Measurements from ENCODE around the gene PHACTR1.
"Not testable (repeated sequence)": the region's sequence is repeated elsewhere in the genome, so short reads cannot be mapped to it uniquely, and the experiment has no call there.

PHACTR1 gene

DNA sequence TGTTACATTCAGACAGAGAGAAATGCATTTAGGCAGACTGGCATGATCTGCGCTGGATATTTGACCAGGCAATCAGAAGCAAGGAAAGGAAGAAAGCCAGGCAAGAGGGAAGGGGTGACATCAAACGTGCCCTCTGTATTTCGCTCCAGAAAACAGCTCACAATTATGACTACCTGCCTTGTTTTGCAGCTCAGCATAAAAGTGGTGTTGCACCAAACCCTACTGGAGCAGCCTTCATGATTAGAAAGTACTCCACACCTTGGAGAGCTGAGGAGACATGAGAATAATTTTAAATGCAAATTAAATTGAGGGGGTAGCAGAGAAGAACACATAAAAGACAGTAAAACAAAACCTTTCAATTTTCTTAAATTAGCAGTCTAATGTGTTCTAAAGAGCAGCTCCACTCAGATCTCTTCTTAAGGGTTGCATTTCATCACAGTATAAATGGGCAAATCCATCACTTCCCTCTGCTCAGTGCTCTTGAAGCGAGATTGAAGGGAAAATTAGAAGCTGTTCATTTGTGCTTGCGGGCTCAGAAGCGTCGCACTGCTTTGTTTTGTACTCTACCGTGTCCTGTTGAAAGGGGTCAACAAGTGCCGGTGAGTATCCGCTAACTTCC is at the start of gene PHACTR1:
PHACTR1 (plus strand) TSS at position 470 of the 619 bp plus-strand sequence.
- no peak for DNase-seq

DNA sequence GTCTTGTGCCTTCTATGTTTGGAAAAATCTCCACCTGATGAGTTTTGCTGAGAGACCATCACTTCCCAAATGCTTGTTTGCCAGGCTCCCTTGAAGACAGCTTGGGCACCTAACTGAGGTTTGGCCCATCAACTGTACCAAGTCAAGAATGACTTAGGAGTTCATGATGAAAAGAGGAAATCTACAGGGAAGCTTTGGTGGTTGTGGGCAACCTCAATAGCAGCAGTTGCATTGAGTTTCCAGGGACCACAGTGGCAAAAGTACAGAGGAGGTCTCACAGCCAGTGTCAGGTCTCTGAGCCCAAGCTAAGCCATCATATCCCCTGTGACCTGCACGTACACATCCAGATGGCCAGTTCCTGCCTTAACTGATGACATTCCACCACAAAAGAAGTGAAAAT is 49.7 kb upstream of the PHACTR1 start:
- no peak for DNase-seq

DNA sequence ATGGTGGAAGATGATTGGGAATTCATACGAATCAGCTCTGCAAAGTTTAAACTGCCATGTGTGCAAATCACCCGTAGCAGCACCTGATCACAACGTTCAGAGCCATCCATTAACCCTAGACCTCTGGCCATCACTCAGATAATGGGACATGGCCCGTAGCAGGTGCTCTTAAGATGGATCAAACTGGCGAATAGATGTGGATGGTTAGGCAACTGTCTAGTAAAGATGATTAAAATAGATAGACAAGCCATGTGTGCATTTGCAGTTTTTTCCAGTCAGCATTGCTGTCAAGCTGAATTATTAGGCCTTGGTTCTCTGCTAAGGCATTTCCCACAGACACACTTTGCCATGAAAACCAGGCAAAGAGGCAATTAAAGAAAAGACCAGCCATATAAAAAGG is 40.6 kb upstream of the PHACTR1 start:
- DNase-seq, result no peak

DNA sequence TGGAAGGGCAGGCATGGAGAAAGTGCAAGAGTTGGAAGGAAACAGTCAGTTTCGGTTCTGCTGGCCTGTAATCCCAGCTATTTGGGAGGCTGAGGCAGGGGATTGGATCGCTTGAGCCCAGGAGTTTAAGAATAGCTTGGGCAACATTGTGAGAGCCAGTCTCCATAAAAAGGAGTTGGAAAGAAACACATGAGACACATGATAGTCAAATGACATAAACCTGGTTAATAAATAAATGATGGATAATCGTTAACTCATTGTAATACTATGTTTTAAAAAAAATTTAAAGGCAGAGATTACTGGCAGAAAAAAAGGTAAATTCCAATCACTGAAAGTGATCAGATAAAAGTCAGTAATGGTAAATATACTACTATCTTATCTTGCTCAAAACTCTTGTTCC is 37.2 kb upstream of the PHACTR1 start:
- no peak for DNase-seq

DNA sequence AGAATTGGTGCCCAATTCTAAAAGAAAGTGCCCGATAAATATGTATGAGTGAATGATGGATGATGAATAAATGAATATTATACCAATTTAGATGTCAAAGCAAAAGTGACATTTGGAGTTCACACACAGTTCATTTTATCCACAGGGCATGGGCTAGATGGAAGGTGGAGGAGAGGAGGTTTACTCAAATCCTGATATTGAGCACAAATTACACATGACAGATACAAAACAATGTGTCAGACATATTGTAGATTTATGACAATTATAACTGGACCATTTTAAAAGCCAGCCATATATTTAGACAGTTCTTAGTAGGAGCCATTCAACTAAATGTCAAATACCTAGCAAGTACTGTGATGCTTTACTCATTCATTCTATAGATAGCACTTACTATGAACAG is 23.4 kb upstream of the PHACTR1 start:
- no peak for DNase-seq

DNA sequence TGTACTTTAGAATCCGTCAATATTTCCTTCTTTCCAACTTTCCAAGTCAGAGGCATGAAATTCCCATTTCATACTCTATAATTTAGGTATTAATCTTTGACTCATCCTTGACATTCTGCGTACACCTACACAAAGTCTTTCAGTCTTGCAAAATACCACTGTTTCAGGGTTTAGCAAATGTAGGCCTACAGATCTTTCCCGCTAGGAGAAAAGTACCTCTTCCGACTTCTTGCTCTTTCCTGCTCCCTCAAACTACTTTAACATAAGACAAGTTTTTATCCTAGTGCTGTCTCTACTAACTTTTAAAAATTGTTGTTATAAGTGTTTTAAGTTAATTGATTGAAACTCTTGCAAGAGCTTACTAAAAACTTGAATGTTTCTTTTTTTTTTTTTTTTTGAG is 18.3 kb upstream of the PHACTR1 start:
- DNase-seq, result no peak

DNA sequence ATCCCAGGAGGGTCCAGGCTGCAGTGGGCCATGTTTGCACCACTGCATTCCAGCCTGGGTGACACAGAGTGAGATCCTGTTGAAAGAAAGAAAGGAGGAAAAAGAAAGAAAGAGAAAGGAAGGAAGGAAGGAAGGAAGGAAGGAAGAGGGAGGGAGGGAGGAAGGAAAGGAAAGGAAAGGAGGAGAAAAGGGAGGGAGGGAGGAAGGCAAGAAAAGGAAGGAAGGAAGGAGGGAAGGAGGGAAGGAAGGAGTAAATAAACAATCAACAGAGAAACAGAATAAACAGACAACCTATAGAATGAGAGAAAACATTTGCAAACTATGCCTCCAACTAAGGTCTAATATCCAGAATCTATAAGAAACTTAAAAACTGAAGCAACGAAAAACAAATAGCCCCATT is 11.6 kb upstream of the PHACTR1 start:
- no peak for DNase-seq

DNA sequence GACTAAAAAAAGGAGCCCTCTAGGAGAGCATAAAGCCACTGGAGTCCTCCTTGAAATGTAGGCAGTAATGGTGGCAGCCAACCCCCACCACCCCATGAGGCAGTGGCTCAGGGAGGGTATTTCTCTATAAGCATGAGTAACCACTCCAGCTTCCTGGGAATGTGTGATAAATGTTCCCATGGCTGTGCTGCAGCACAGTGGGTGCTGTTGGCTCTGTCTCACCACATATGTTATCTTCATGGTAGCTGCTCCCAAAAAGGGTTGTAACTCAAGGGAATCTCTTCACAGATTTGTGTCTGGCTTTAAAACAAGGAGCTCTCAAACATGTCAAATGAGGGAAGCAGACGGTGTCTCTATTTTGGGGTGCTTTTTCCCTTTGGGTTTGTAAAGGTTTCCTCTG is 7.5 kb upstream of the PHACTR1 start:
- DNase-seq, result no peak

DNA sequence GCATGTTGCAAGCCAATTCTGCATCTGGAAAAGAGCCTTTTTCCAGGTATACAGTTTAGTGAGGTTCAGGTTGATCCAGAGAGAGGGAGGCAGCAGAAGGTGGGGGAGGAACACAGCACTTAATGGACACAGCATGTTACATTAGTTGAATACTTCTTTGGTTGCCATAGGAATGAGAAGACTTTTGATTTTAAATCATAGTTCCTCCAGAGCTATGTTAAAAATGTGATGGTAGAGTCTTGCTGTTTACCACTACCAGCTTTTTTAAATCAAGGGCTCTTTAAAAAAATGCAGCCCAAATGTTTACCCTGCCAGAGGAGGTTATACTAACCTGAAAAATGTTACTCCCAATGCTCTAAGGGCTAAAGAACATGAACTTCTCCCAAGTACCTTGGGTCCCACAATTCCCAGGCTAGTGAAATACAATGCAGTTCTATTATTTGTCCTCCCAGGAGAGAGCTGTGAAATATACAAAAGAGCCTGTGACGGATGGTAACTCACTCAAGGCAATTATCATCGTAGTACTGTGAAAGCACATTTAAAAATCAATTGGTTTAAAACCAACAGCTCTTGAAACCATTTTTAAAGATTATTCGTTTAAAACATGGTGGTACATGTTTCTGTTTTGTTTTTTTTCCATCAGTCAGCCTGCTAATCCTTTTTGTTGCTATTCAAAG is 6.9 kb upstream of the PHACTR1 start:
- no peak for DNase-seq

DNA sequence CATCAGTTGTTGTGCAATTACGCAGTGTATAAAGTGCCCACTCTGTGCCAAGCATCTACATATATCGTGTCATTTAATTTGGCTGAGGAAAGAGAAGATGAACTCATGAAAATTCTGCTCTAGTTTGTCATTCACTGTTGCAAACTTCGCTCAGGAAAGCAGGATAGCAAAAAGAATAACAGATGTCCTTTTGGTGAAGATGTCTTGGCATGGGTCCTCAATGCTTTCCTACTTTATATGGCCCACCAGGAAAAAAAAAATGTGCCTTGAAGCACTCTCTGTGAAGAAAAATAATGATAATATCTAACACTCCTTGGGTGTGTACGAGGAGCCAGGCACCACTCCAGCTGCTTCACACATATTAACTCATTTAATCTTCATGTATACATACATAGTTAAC is 5.6 kb upstream of the PHACTR1 start:
- no peak for DNase-seq

DNA sequence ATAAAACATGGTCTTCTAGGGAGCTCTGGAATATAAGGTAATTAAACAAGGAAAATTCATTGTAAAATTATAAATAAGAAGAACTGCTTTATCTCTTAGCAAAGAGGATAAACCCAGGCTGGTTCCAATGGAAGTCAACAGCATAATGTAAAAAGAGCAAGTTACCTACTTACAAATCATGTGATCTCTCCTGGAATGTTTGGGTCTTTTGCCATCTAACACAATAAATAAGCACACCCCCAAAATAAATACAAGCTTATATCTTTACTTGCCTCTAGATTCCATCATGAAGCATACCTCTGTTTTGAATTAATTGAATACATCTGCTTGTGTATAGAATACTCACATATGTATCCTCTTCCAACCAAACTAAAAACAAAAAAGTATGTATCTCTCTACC is 2.5 kb upstream of the PHACTR1 start:
- DNase-seq, result no peak

DNA sequence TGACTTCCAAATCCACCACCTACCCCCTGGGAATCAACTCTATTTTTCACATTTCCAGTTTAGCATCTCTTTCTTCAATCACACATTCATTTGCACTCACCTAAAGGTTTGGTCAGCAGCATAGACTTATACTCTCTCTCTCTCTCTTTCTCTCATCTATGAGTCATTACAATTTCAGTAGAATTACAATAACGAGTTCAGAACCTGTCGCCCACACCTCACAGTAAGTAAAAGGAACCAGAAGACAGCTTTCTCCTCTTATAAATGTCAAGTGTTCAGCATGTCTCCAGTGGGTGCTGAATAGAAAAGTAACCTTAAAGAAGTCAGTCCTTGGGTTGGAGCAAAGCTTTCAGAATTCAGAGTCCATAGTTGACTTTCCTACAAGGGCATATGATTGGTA is 1.1 kb upstream of the PHACTR1 start:
- no peak for DNase-seq

DNA sequence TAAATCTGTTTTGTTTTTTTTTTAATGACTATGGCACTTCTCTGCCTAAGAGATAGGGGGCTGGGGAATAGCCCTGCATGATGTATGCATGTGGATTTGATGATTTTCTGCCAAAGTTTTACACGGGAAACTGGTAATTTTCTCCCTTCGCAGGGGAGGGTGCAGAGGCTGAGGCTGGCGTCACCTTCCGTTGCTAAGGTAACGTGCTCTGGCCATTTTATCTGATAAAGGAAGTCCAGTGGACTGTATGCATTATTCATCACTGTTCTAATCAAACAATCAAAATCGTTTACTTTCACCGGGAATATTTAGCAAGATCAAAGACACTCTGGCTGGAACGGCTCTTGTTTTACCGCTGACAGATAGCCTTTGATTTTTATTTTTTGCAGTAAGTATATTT is 789 bp downstream of the PHACTR1 start:
- no peak for DNase-seq

DNA sequence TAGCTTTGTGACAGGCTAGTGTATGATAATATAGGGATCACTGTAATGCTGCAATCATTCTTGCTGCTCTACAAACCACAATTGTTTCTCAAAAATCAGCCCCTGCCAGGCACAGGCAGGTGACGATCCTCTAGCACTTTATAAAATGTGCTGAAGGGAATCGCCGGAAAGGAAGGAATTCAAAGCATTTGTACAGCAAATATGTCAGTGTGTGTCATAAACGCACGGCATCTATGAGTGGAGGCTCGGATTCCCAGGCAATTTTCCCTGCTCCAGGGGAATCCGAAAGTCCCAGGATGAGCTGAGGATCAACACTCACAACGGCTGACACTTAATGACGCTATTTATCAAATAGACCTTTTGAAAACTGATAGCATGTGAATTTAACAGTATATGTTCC is 1.4 kb downstream of the PHACTR1 start:
- no peak for DNase-seq

DNA sequence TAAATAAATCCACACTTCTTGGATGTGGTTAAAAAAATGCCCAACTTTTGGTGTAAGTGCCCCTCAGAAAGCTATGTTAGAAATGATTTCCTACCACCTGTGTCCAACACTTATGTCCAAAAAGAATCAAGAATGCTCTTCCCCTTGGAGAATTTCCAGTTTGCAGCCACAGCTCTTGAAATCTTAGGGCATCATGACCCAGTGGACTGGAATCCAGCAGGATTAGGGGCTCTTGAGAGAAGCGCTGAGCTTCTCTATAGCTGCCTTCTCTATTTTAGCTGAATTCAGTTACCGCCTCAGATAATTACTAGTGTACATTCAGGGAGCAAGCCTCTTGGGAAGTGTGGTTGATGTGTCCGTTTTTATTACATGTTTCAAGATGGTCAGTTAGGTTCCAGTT is 2.5 kb downstream of the PHACTR1 start:
- no peak for DNase-seq

DNA sequence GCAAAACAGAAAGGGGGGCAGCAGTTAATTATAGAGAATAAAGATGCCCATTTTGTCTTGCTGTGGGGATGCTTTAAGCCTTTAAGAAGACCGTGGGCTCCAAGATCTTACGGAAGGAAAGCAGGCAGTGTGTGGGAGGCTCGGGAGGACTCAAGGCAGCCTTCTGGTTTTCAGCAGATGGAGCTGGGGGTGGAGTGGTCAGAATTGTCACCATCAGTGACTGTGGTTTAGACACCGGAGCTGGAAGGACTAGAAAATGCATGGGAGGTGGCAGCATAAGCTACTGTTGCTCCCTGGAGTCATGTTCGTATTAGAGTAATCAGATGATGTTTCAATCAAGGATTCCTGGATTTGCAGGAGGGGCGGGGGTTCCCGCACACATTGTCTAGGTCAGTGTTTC is 3.7 kb downstream of the PHACTR1 start:
- no peak for DNase-seq

DNA sequence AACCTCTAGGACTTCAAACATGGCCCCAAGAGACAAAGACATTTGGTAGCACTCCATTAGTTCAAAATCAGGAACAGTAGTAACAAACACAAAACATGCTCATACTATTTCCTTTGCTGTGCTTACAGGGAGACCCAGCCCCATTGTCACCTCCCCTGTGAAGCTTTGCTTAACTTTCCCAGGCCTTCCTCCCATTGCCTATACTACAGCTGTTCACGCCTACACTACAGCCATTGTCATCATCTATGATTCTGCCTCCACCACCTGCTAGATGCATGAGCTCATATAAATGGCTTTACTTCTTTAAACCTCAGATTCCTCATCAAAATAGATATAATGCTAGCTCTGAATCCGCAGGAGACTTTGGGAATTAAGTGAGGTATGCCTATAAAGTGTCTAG is 8.7 kb downstream of the PHACTR1 start:
- DNase-seq, result no peak

DNA sequence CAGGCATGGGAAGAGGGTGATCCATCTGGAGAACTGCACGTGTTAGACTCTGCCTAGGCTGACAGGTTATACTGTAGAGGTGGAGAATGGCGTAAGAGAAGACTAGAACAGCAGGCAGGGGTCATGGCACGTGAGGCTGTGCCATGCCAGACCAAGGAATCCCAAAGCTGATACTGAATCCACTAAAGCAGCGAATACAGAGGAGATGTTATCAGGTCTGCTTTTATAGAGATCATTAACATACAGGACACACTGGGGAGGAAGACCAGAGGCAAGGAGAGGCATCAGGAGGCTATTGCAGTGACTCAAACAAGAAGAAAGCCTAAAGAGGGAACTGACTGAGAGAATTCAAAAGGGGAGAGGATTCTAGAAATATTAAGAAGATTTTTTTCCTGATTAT is 12.9 kb downstream of the PHACTR1 start:
- DNase-seq, result no peak

DNA sequence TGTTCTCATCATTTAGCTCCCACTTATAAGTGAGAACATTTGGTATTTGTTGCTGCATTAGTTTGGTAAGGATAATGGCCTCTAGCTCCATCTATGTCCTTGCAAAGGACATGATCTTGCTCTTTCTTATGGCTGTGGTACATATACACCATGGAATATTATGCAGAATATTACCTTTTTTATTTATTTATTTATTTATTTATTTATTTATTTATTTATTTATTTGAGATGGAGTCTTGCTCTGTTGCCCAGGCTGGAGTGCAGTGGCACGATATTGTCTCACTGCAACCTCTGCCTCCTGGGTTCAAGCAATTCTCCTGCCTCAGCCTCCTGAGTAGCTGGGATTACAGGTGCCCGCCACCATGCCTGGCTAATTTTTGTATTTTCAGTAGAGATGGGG is 14.2 kb downstream of the PHACTR1 start:
- DNase-seq, result not testable (repeated sequence)

DNA sequence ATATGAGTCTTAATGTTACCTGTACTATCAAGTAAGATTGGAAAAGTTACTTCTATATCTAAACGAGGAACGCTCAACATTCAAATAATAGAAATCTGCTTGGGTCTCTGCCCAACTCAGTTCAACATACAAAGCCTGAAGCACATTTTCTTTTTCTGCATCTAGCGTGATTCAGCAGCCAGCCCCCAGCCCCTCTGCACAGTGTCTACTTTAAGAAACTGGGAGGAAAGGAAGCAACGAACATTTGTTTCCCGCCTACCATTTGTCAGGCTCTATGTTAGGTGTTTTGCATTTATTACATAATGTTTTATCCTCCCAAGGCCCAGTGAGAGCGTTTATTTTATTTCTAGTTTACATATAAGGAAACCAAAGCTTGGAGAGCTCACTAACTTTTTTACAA is 17.3 kb downstream of the PHACTR1 start:
- no peak for DNase-seq

DNA sequence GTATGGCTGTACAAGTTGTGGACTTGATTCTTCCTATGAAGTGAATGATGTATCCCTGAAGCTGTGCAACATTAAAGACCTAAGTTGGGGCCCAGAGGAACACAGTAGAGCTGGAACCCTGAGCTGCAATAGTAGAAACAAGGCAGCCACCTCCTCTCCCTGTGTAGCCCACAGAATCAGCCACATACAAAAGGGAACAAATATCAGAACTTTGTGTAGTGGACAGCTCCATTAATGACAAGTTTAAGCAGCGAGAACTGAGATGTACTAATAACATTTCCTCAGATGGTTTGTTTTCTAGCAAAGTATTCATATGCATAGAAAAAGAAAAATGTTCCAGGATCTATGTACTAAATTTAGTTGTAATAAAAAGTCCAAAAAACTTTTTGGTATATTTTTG is 19.2 kb downstream of the PHACTR1 start:
- DNase-seq, result no peak

DNA sequence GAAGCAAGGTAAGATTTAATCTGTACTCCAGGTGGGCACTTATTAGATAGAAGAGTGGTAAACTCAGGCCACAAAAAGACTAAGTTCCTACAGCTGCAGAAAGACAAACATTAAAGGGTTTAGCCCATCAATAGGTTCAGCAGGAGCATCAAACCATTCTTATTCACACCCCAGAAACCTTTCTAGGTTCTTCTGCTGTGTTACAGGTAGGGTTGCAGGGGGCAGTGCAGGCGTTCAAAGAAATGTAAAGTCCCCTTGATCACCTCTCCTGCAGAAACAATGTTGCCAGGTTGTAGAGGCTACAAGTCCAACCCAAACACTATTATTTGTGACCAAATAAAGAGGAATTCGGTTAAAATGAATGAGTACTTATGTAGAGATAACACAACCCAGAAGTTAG is 31.8 kb downstream of the PHACTR1 start:
- DNase-seq, result no peak

DNA sequence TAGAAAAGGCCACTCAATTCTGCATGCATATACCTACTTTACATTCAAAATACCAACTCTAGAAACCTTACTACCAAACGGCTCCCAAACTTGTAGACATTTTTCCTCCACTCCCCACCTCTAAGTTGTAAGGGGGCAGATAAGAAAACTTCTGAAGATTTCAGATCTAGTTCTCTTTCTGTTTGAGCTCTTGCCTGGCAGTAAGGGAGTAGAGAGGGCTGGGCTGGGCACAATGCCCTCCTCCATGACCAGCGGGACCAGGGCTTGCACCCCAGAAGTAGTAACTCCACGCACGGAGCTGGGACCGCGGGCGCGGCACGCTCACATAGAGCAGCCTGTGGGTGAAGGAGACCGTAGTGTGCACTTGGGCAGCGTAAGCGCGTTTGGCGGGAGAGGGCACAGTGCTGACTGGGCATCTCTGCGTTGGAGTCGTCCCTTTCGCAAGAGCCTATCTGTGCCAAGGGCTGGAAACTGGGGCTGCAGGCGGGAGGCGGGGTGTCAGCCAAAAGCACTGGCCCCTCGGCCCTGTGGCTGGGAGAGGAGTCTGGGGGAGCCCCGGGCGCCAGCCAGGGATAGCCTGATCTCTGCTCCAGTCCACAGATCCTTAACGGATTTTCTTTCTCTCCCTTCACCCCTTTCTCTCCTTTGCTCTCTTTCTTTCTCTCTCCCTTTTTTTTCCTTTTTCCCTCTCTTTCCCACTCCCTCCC is 32.4 kb downstream of the PHACTR1 start:
- DNase-seq, result no peak

DNA sequence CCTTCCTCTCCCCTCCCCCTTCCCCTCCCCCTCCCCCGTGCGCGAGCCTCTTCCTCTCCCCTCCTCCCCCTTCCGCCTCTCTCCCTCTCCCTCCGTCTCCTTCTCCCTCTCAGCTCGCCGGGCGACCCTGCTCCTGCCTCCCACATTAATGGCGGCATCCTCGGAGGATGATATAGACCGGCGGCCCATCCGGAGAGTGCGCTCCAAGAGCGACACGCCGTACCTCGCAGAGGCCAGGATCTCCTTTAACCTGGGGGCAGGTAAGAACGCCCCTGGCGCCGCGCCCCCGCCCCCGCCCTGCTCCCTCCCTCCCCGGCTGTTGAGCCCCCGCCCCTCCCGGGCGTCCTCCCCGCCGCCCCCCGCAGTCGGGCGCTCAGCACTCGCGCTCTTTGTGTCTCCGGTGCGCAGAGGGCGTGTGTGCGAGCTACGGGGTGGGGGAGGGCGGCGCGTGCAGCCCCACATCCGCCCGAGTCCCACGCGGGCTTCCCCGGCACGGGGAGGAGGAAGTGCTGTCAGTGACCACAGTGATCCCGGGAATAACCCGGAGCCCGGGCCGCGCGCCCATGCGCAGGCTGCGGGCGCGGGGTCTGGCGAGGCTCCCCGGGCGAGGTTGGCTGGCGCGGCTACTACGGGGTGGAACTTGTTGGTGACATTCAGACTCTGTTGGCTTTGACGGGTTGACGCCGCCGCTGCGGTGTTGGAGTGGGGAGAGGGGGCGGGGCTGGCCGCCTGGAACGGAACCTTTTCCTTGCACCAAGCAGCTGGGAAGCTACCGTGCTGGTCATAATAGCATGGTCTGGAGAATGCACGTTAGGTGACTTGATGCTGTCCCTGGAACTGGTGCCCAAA is 33.2 kb downstream of the PHACTR1 start:
- DNase-seq, result no peak

Measured in CD4-positive, alpha-beta T cell treated with Interleukin-21 for 1 hour (primary cell).